ENCODE data around the gene MAPK8IP1.

GRCh38 chr11:45939836-45940235, 54.4 kb downstream of the MAPK8IP1 start:
- TF ChIP-seq, protein P1, sequence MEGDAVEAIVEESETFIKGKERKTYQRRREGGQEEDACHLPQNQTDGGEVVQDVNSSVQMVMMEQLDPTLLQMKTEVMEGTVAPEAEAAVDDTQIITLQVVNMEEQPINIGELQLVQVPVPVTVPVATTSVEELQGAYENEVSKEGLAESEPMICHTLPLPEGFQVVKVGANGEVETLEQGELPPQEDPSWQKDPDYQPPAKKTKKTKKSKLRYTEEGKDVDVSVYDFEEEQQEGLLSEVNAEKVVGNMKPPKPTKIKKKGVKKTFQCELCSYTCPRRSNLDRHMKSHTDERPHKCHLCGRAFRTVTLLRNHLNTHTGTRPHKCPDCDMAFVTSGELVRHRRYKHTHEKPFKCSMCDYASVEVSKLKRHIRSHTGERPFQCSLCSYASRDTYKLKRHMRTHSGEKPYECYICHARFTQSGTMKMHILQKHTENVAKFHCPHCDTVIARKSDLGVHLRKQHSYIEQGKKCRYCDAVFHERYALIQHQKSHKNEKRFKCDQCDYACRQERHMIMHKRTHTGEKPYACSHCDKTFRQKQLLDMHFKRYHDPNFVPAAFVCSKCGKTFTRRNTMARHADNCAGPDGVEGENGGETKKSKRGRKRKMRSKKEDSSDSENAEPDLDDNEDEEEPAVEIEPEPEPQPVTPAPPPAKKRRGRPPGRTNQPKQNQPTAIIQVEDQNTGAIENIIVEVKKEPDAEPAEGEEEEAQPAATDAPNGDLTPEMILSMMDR (IDR thresholded peaks at IDR 0.05) = no peak
- TF ChIP-seq EZH2phosphoT487 (IDR thresholded peaks at IDR 0.05) = no peak

All from neural progenitor cell (in vitro differentiated cells).